Caco-2 (cell line): ENCODE measurements around the gene SIX5. TPM values are rescaled to one million over a fixed set of nuclear protein-coding genes. Genes with fewer than 3 reads are reported as not detected.

Experiments used
- BruUV-seq: library from RNA; stranded (reverse); fragments of 400-500 nt; replicated peaks from 2 replicates; lab custom pipeline; 2021; lab: Mats Ljungman, UMichigan
- CTCF ChIA-PET: fragments of 300-600 bp; sonication (Branson Sonifier 250); formaldehyde crosslinking; loops from one replicate; lab custom pipeline; 2022; ENCODE audit warnings: antibody characterized with exemption; lab: Charles Lee
- POLR2A ChIA-PET: fragments of 300-600 bp; sonication (Branson Sonifier 250); formaldehyde crosslinking; loops from one replicate; lab custom pipeline; 2022; ENCODE audit warnings: antibody characterized with exemption; lab: Charles Lee
- DNase-seq, 2 experiments: peaks; one replicate each; pipeline versions ENCODE4 v3.0.0 to v3.0.0-alpha.2; 2020 to 2022
- H3K27me3 ChIP-seq: replicated peaks from 2 replicates; pipeline ENCODE4 v1.6.0; 2011; ENCODE audit warnings: low read length; ENCODE audit not compliant: control insufficient read depth, insufficient read depth
- H3K36me3 ChIP-seq: 2 replicates; pipeline ENCODE4 v1.5.1; 2011; ENCODE audit warnings: low read length; ENCODE audit not compliant: control insufficient read depth, insufficient read depth
- H3K4me1 ChIP-seq: fragments of 250-450 bp; sonication (Bioruptor Pico); 2 replicates; pipeline ENCODE4 v1.5.1; 2020; ENCODE audit warnings: mild to moderate bottlenecking
- H3K4me3 ChIP-seq: 2 replicates; pipeline ENCODE4 v1.5.1; 2011; ENCODE audit warnings: low read depth, mild to moderate bottlenecking, control low read depth, low read length
- H3K9me3 ChIP-seq: fragments of 250-450 bp; sonication (Bioruptor Pico); 2 replicates; pipeline ENCODE4 v1.5.1; 2020; ENCODE audit warnings: mild to moderate bottlenecking, moderate library complexity
- H3K27ac Mint-ChIP-seq: one replicate; pipeline ENCODE4 v1.8.0; 2022; ENCODE audit warnings: mixed read lengths; ENCODE audit not compliant: unreplicated experiment
- H3K27me3 Mint-ChIP-seq: one replicate; pipeline ENCODE4 v1.8.0; 2022; ENCODE audit warnings: mixed read lengths; ENCODE audit not compliant: insufficient read depth, unreplicated experiment
- H3K36me3 Mint-ChIP-seq: one replicate; pipeline ENCODE4 v1.8.0; 2022; ENCODE audit warnings: mild to moderate bottlenecking, mixed read lengths; ENCODE audit not compliant: insufficient read depth, unreplicated experiment
- H3K4me1 Mint-ChIP-seq: one replicate; pipeline ENCODE4 v1.8.0; 2022; ENCODE audit warnings: low read depth, mixed read lengths; ENCODE audit not compliant: unreplicated experiment
- H3K4me3 Mint-ChIP-seq: one replicate; pipeline ENCODE4 v1.8.0; 2022; ENCODE audit warnings: mild to moderate bottlenecking, moderate library complexity, mixed read lengths; ENCODE audit not compliant: unreplicated experiment
- H3K9me3 Mint-ChIP-seq: one replicate; pipeline ENCODE4 v1.8.0; 2022; ENCODE audit warnings: mixed read lengths; ENCODE audit not compliant: unreplicated experiment
- CTCF ChIP-seq, 2 experiments: fragments of 200-600 bp in 1 of 2; IDR thresholded peaks; 1 replicate in 1 of 2; 2 replicates in 1 of 2; pipeline versions ENCODE4 v1.5.1 to v1.8.0; 2011 to 2022; ENCODE audit warnings: antibody characterized with exemption in 1 of 2, control low read depth in 1 of 2, inconsistent platforms in 1 of 2, low read depth in 1 of 2, low read length in 1 of 2, mild to moderate bottlenecking in 1 of 2, moderate library complexity in 1 of 2; ENCODE audit not compliant: insufficient read depth in 1 of 2, severe bottlenecking in 1 of 2, unreplicated experiment in 1 of 2
- intact Hi-C: fragments of 100-400 bp; cut with micrococcal nuclease; formaldehyde crosslinking; loops from one replicate; pipeline ENCODE4 v1.10.0; 2022; ENCODE audit not compliant: unreplicated experiment
- total RNA-seq: library from RNA; stranded (reverse); gene quantifications from 2 replicates; pipeline ENCODE4 v1.2.3, GENCODE V29; 2022

SIX5 gene
- total RNA-seq, 1 experiment from 2014 or later: 28.6 TPM

GRCh38 chr19:45812297-45812696 lies 43.2 kb upstream of the SIX5 start:
- H3K9me3 Mint-ChIP-seq: no peaks in the 10 kb centered on the region
- ChIA-PET POLR2A (no interaction called here), CTCF (interaction anchor here (1.2 to 2.6 kb wide), 2 partner anchors 13 to 51 kb away, joined by 3 to 11 read pairs; partner anchors contain the start of gene SYMPK)
- intact Hi-C loops: loop anchor here (10.0 kb wide), 1 partner anchor 203 kb away; no protein-coding TSS in a partner anchor
- H3K36me3 Mint-ChIP-seq: peaks cover 29% of the 10 kb centered on the region
- Histone ChIP-seq H3K36me3 (no peaks in the 10 kb centered on the region; the same call in 1 of the 2 replicates), H3K4me1 (no peaks in the 10 kb centered on the region), H3K9me3 (no peaks in the 10 kb centered on the region), H3K4me3 (no peak overlapping the region), H3K27me3 (no peaks in the 10 kb centered on the region)
- no peak overlapping the region for H3K27ac Mint-ChIP-seq
- TF ChIP-seq CTCF (IDR thresholded peaks at IDR 0.05; ENCODE audit: insufficient read depth in 1 of 2, low read depth in 1 of 2, low read length in 1 of 2, severe bottlenecking in 1 of 2, unreplicated experiment in 1 of 2): no peak
- no peak overlapping the region for H3K4me3 Mint-ChIP-seq
- BruUV-seq: no TSS peak
- DNase-seq: no peak
- peaks cover under 1% of the 10 kb centered on the region for H3K4me1 Mint-ChIP-seq
- no peaks in the 10 kb centered on the region for H3K27me3 Mint-ChIP-seq

- Histone ChIP-seq H3K9me3 (no peaks in the 10 kb centered on the region), H3K4me1 (no peaks in the 10 kb centered on the region), H3K4me3 (no peak overlapping the region), H3K27me3 (no peaks in the 10 kb centered on the region), H3K36me3 (no peaks in the 10 kb centered on the region; the same call in 1 of the 2 replicates)
- H3K27ac Mint-ChIP-seq: no peak overlapping the region
- no peaks in the 10 kb centered on the region for H3K4me1 Mint-ChIP-seq
- intact Hi-C loops: loop anchor here (10.0 kb wide), 1 partner anchor 205 kb away; no protein-coding TSS in a partner anchor
- DNase-seq: no peak
- no peaks in the 10 kb centered on the region for H3K9me3 Mint-ChIP-seq
- POLR2A ChIA-PET: no interaction called here
- TF ChIP-seq CTCF (IDR thresholded peaks at IDR 0.05; ENCODE audit: insufficient read depth in 1 of 2, low read depth in 1 of 2, low read length in 1 of 2, severe bottlenecking in 1 of 2, unreplicated experiment in 1 of 2): no peak
- no TSS peak for BruUV-seq
- peaks cover 11% of the 10 kb centered on the region for H3K36me3 Mint-ChIP-seq
- CTCF ChIA-PET: no interaction called here
- H3K27me3 Mint-ChIP-seq: no peaks in the 10 kb centered on the region
- H3K4me3 Mint-ChIP-seq: no peak overlapping the region
These were observed 40.6 kb upstream of the SIX5 start for GRCh38 chr19:45809643-45810159.

DNA sequence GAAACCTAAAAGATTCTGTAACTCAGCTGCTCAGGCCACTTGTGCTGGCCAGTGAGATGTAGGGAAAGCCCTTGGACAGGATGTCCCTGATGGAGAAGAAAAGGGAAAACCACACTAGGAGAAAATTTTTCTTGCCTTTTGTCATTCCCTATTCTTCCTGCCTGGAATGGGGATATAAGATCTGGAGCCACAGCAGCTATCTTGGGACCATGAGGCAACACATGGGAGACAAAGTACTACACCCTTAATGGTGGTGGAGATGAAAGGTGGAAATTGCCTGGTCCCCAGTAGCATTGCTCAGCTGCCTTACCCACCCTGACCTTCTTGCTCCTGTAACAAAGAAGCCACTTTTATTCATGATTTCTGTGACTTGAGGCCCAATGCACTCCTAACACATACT lies 36.7 kb upstream of the SIX5 start:
- Mint-ChIP-seq H3K4me1 (no peaks in the 10 kb centered on the region), H3K27me3 (no peaks in the 10 kb centered on the region), H3K4me3 (no peak overlapping the region), H3K9me3 (no peaks in the 10 kb centered on the region), H3K27ac (no peak overlapping the region), H3K36me3 (peaks cover 8% of the 10 kb centered on the region)
- DNase-seq: no peak
- H3K9me3 ChIP-seq: no peaks in the 10 kb centered on the region
- H3K27me3 ChIP-seq: no peaks in the 10 kb centered on the region
- intact Hi-C loops: no loop called here
- no peak for TF ChIP-seq CTCF (IDR thresholded peaks at IDR 0.05; ENCODE audit: insufficient read depth in 1 of 2, low read depth in 1 of 2, low read length in 1 of 2, severe bottlenecking in 1 of 2, unreplicated experiment in 1 of 2)
- H3K36me3 ChIP-seq: no peaks in the 10 kb centered on the region
- no TSS peak for BruUV-seq
- H3K4me1 ChIP-seq: no peaks in the 10 kb centered on the region
- CTCF ChIA-PET: interaction anchor here (0.6 to 1.7 kb wide), 3 partner anchors 11 to 542 kb away, joined by 4 to 7 read pairs (median 4); no protein-coding TSS in a partner anchor
- POLR2A ChIA-PET: no interaction called here
- no peak overlapping the region for H3K4me3 ChIP-seq
